A673 (cell line): Measurements from ENCODE around the gene CTNNA1. TPM values are rescaled to one million over a fixed set of nuclear protein-coding genes. Genes with fewer than 3 reads are reported as not detected.

ENCODE experiments used
- BruUV-seq: library from RNA; stranded (reverse); fragments of 400-500 nt; replicated peaks from 2 replicates; lab custom pipeline; 2021; lab: Mats Ljungman, UMichigan
- CTCF ChIA-PET: fragments of 300-600 bp; sonication (Branson Sonifier 250); formaldehyde crosslinking; loops from one replicate; lab custom pipeline; 2022; ENCODE audit warnings: antibody characterized with exemption; lab: Charles Lee
- POLR2A ChIA-PET: fragments of 300-600 bp; sonication (Branson Sonifier 250); formaldehyde crosslinking; loops from one replicate; lab custom pipeline; 2022; ENCODE audit warnings: antibody characterized with exemption; ENCODE audit not compliant: low non-redundant PET; lab: Charles Lee
- DNase-seq: peaks from one replicate; pipeline ENCODE4 v3.0.0-alpha.2; 2015; ENCODE audit warnings: low spot score
- H3K27ac ChIP-seq: fragments of 200-600 bp; sonication (generic); 2 replicates; pipeline ENCODE4 v1.5.1; 2016; ENCODE audit warnings: mixed run types, low read depth, mild to moderate bottlenecking, mixed read lengths, antibody characterized with exemption, low read length; ENCODE audit not compliant: poor library complexity, severe bottlenecking
- H3K27me3 ChIP-seq: fragments of 200-600 bp; sonication (generic); replicated peaks from 2 replicates; pipeline ENCODE4 v1.6.1; 2017; ENCODE audit warnings: mixed run types, low read depth, mild to moderate bottlenecking, mixed read lengths, antibody characterized with exemption, low read length; ENCODE audit not compliant: insufficient read depth, poor library complexity
- H3K36me3 ChIP-seq: fragments of 200-600 bp; sonication (generic); 2 replicates; pipeline ENCODE4 v1.6.1; 2016; ENCODE audit warnings: mixed run types, mild to moderate bottlenecking, mixed read lengths, antibody characterized with exemption, low read length; ENCODE audit not compliant: insufficient read depth, poor library complexity, severe bottlenecking
- H3K4me1 ChIP-seq: fragments of 200-600 bp; sonication (generic); 2 replicates; pipeline ENCODE4 v1.6.1; 2017; ENCODE audit warnings: mixed run types, mild to moderate bottlenecking, mixed read lengths, antibody characterized with exemption, low read length; ENCODE audit not compliant: insufficient read depth, poor library complexity, severe bottlenecking
- H3K4me3 ChIP-seq: fragments of 200-600 bp; sonication (generic); 2 replicates; pipeline ENCODE4 v1.5.1; 2016; ENCODE audit warnings: low read depth, mixed run types, mild to moderate bottlenecking, mixed read lengths, low read length; ENCODE audit not compliant: poor library complexity, severe bottlenecking
- H3K9me3 ChIP-seq: fragments of 200-600 bp; sonication (generic); 2 replicates; pipeline ENCODE4 v1.6.1; 2016; ENCODE audit warnings: mixed run types, low read depth, mild to moderate bottlenecking, mixed read lengths, antibody characterized with exemption, low read length; ENCODE audit not compliant: poor library complexity, severe bottlenecking
- CTCF ChIP-seq: fragments of 300-800, 200-600 bp; sonication (generic); conservative IDR thresholded peaks from 2 replicates; pipeline ENCODE4 v1.5.1; 2017; ENCODE audit warnings: low read depth, mild to moderate bottlenecking, antibody characterized with exemption, low read length, moderate library complexity, mixed read lengths
- EZH2 ChIP-seq: fragments of 200-600 bp; sonication (generic); IDR thresholded peaks from 2 replicates; pipeline ENCODE4 v1.6.1; 2017; ENCODE audit warnings: borderline replicate concordance, low read depth, mild to moderate bottlenecking, mixed read lengths, antibody characterized with exemption, low read length; ENCODE audit not compliant: poor library complexity, severe bottlenecking
- intact Hi-C: fragments of 100-400 bp; cut with micrococcal nuclease; formaldehyde crosslinking; loops from one replicate; pipeline ENCODE4 v1.10.0; 2022; ENCODE audit not compliant: unreplicated experiment
- total RNA-seq: library from RNA; stranded (reverse); gene quantifications from 2 replicates; pipeline ENCODE4 v1.2.3, GENCODE V29; 2021

The CTNNA1 gene
- total RNA-seq, 1 experiment from 2014 or later, result 249 TPM

DNA sequence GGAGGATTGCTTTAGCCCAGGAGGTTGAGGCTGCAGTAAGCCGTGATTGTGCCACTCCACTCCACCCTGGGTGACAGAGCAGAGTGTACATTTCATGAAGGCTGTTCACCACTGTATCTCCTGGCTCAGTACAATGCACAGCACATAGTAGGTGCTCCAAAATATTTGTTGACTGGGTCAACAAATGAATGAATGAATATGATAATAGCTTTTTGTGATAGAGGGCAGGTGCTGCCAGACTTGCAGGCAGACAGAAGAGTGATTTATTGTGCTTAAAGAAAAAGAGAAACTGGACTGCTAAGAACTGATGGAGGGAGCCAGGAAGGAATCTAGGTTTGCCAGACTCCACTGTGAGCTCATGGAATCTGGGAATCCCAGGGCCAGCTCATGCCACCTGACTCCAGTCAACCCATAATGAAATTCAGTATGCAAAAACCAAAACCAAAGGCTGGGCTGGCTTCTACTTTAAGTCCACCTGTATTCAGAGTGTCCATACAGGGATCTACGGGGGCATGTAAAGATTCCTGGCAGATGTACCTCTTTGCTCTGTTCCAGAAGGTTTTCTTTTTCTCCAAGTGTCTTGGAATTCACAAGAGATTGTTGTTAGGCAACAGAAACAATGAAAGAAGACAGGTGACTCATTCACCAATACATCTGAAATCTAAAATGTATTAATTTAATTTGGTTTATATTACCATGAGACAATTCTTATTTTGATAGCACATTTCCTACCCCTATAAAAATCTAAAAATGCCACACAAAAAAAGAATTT is 15.5 kb upstream of the CTNNA1 start:
- no peak for DNase-seq
- POLR2A ChIA-PET, result no interaction called here

GRCh38 chr5:138738399-138738798 is 14.8 kb upstream of the CTNNA1 start:
- POLR2A ChIA-PET, result no interaction called here
- Histone ChIP-seq H3K27ac (no peak overlapping the region), H3K4me1 (no peaks in the 10 kb centered on the region), H3K36me3 (no peaks in the 10 kb centered on the region), H3K4me3 (no peak overlapping the region), H3K27me3 (no peaks in the 10 kb centered on the region), H3K9me3 (no peaks in the 10 kb centered on the region)
- TF ChIP-seq EZH2 (no peak), CTCF (no peak)
- no TSS peak for BruUV-seq
- intact Hi-C loops, result no loop called here
- DNase-seq, result no peak
- CTCF ChIA-PET, result no interaction called here

More for the DNA sequence above, 15.5 kb upstream of the CTNNA1 start:
- CTCF ChIA-PET, result no interaction called here
- Histone ChIP-seq H3K4me1 (no peaks in the 10 kb centered on the region), H3K36me3 (no peaks in the 10 kb centered on the region), H3K9me3 (no peaks in the 10 kb centered on the region), H3K27ac (no peak overlapping the region), H3K4me3 (no peak overlapping the region), H3K27me3 (no peaks in the 10 kb centered on the region)
- TF ChIP-seq EZH2 (no peak), CTCF (no peak)
- BruUV-seq, result no TSS peak
- intact Hi-C loops, result no loop called here

GRCh38 chr5:138739938-138740337 is 13.3 kb upstream of the CTNNA1 start:
- no peaks in the 10 kb centered on the region for H3K9me3 ChIP-seq
- BruUV-seq, result no TSS peak
- ChIA-PET CTCF (no interaction called here), POLR2A (no interaction called here)
- no peak overlapping the region for H3K4me3 ChIP-seq
- no peak for DNase-seq
- no peaks in the 10 kb centered on the region for H3K36me3 ChIP-seq
- TF ChIP-seq EZH2 (no peak), CTCF (no peak)
- intact Hi-C loops, result no loop called here
- H3K4me1 ChIP-seq, result no peaks in the 10 kb centered on the region
- no peaks in the 10 kb centered on the region for H3K27me3 ChIP-seq
- no peak overlapping the region for H3K27ac ChIP-seq
